Measurements from ENCODE around the gene NPY5R.

DNA sequence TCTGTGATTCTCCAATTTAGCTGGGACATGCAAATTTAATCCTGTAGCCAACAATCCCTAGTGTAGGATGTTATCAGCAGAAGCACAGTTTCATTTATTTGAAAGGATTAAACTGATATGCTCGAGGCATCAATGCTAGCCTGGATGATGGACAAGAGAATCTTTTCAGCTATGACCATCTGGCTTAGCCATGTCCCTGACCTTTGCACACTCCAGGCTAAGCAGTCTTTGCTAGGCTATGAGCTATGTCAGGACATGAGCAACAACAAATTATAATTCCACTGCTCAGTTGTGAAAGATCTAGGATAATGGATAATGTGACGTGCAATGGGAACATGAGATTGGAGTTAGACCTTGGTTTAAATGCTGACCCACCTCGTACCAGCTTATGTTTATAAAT is 43.2 kb upstream of the NPY5R start:
- TF ChIP-seq POLR2A (IDR thresholded peaks at IDR 0.05; ENCODE audit: low read depth, low read length) (no peak), SPI1 (IDR thresholded peaks at IDR 0.05; ENCODE audit: low read depth, low read length) (no peak)
